Esophagus squamous epithelium (tissue), 5 donors: ENCODE results near the gene COL27A1. TPM values are rescaled to one million over a fixed set of nuclear protein-coding genes. Genes with fewer than 3 reads are reported as not detected.
"Not testable (repeated sequence)": the region's sequence is repeated elsewhere in the genome, so short reads cannot be mapped to it uniquely, and the experiment has no call there.

Experiments
- DNase-seq: peaks from one replicate; lab custom pipeline; 2025; lab: John Stamatoyannopoulos, UW
- H3K27ac ChIP-seq, 4 donors: fragments of 200-600 bp; sonication (generic); one replicate each; pipeline ENCODE4 v1.5.1; 2016 to 2019; ENCODE audit warnings: mild to moderate bottlenecking in 1 of 4
- H3K27me3 ChIP-seq, 4 donors: fragments of 200-600 bp; sonication (generic); 1 replicate in 3 of 4; 2 replicates in 1 of 4; pipeline versions ENCODE4 v1.5.1 to v1.6.0; 2017 to 2021; ENCODE audit warnings: antibody characterized with exemption in 1 of 4
- H3K36me3 ChIP-seq, 3 donors: fragments of 200-600 bp; sonication (generic); one replicate each; pipeline ENCODE4 v1.5.1; 2016 to 2019
- H3K4me1 ChIP-seq, 3 donors: fragments of 200-600 bp; sonication (generic); one replicate each; pipeline ENCODE4 v1.5.1; 2017 to 2019
- H3K4me3 ChIP-seq, 4 donors: fragments of 200-600 bp; sonication (generic); 1 replicate in 3 of 4; 2 replicates in 1 of 4; pipeline ENCODE4 v1.5.1; 2016 to 2019; ENCODE audit warnings: mild to moderate bottlenecking in 2 of 4, moderate library complexity in 1 of 4
- H3K9me3 ChIP-seq, 3 donors: fragments of 200-600 bp; sonication (generic); one replicate each; pipeline ENCODE4 v1.5.1; 2016 to 2019
- POLR2A ChIP-seq, 4 donors: fragments of 450-650 bp; IDR thresholded peaks; one replicate each; pipeline ENCODE4 v1.6.1; 2017; ENCODE audit warnings: antibody characterized with exemption in 4 of 4, mild to moderate bottlenecking in 4 of 4, moderate library complexity in 3 of 4
- WGBS, 2 donors: methylation state at CpG; one replicate each; pipeline ENCODE4 v1.1.5; 2018; 5-methylcytosine and 5-hydroxymethylcytosine counted together
- intact Hi-C: fragments of 100-400 bp; cut with DNase I; formaldehyde crosslinking; loops from one replicate; pipeline ENCODE4 v1.15.0; 2022
- total RNA-seq, 4 donors: library from RNA; depleted of rRNA; stranded (reverse); fragments of >200 nt; gene quantifications; one replicate each; pipeline ENCODE4 v1.1.0, GENCODE V29; 2016
- TF ChIP-seq, protein P1 (sequence below), 6 experiments: fragments of 450-650 bp in 4 of 6; fragments of 200-600 bp in 2 of 6; sonication (generic) in 2 of 6; IDR thresholded peaks; one replicate each; pipeline ENCODE4 v1.5.1; 2016 to 2019; ENCODE audit warnings: antibody characterized with exemption in 6 of 6, mild to moderate bottlenecking in 4 of 6, moderate library complexity in 4 of 6
- donor health status: DM: yes; HTN: yes; CAD: no.

The COL27A1 gene
- total RNA-seq, 4 donors from 2014 or later = 7.5 to 34.0 (median 12.0) TPM

DNA sequence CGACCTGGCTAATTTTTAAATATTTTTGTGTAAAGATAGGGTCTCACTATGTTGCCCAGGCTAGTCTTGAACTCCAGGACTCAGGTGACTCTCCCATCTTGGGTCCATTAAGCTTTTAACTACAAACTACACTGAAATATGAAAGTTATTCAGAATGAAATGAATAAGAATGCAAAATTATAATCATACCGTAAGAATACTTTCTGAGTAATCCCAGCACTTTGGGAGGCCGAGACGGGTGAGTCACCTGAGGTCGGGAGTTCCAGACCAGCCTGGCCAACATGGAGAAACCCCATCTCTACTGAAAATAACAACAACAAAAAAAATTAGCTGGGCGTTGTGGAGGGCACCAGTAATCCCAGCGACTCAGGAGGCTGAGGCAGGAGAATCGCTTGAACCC is 166.4 kb downstream of the COL27A1 start:
- Histone ChIP-seq H3K9me3 (no peaks in the 10 kb centered on the region), H3K4me1 (peaks cover 0 to 2% (median 0%) of the 10 kb centered on the region in 3 donors), H3K27me3 (peaks cover 0 to 37% (median 0%) of the 10 kb centered on the region in 4 donors), H3K36me3 (no peaks in the 10 kb centered on the region), H3K4me3 (no peak overlapping the region), H3K27ac (no peak overlapping the region)
- 61 to 65% methylated on average over 8 of the region's 8 CpGs for WGBS, 2 donors
- no peak for DNase-seq
- TF ChIP-seq, protein P1, sequence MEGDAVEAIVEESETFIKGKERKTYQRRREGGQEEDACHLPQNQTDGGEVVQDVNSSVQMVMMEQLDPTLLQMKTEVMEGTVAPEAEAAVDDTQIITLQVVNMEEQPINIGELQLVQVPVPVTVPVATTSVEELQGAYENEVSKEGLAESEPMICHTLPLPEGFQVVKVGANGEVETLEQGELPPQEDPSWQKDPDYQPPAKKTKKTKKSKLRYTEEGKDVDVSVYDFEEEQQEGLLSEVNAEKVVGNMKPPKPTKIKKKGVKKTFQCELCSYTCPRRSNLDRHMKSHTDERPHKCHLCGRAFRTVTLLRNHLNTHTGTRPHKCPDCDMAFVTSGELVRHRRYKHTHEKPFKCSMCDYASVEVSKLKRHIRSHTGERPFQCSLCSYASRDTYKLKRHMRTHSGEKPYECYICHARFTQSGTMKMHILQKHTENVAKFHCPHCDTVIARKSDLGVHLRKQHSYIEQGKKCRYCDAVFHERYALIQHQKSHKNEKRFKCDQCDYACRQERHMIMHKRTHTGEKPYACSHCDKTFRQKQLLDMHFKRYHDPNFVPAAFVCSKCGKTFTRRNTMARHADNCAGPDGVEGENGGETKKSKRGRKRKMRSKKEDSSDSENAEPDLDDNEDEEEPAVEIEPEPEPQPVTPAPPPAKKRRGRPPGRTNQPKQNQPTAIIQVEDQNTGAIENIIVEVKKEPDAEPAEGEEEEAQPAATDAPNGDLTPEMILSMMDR (IDR thresholded peaks at IDR 0.05) = no peak
- TF ChIP-seq POLR2A (IDR thresholded peaks at IDR 0.05) = no peak
- intact Hi-C loops = no loop called here

- H3K36me3 ChIP-seq, DNase-seq, H3K4me1 ChIP-seq, H3K9me3 ChIP-seq, intact Hi-C loops, H3K4me3 ChIP-seq, H3K27ac ChIP-seq: not testable (repeated sequence)
- peaks cover 0 to 37% (median 0%) of the 10 kb centered on the region in 4 donors for H3K27me3 ChIP-seq
- 67 to 73% methylated on average over 11 of the region's 12 CpGs for WGBS, 2 donors
Observed at GRCh38 chr9:114322160-114322818, 167.0 kb downstream of the COL27A1 start.

DNA sequence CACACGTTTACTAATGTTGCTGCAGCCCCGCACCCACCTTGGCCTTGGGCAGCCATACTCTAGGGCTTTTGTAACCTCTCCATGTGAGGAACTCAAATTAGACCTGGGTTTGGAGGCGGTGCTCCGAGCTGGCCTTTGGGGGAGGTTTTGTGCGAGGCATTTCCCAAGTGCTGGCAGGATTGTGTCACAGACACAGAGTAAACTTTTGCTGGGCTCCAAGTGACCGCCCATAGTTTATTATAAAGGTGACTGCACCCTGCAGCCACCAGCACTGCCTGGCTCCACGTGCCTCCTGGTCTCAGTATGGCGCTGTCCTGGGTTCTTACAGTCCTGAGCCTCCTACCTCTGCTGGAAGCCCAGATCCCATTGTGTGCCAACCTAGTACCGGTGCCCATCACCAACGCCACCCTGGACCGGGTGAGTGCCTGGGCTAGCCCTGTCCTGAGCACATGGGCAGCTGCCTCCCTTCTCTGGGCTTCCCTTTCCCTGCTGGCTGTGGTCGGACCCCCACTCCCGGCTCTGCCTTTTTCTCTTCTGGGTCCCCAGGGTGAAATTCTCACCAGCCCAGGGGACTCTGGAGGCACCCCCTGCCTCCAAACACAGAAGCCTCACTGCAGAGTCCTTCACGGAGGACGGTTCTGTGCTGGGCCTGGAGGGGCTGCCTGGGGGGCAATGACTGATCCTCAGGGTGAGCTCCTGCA is 167.6 kb downstream of the COL27A1 start, which contains the start of gene ORM1:
ORM1 (plus strand) TSS at position 268 of the 701 bp plus-strand sequence; CDS start at position 304, 36 bp downstream.
- DNase-seq, H3K27ac ChIP-seq, H3K9me3 ChIP-seq, H3K4me3 ChIP-seq, H3K4me1 ChIP-seq, intact Hi-C loops, H3K36me3 ChIP-seq: not testable (repeated sequence)
- WGBS, 2 donors = no CpG with 5 or more reads among the region's 15 CpGs
- H3K27me3 ChIP-seq = peaks cover 0 to 42% (median 0%) of the 10 kb centered on the region in 4 donors

DNA sequence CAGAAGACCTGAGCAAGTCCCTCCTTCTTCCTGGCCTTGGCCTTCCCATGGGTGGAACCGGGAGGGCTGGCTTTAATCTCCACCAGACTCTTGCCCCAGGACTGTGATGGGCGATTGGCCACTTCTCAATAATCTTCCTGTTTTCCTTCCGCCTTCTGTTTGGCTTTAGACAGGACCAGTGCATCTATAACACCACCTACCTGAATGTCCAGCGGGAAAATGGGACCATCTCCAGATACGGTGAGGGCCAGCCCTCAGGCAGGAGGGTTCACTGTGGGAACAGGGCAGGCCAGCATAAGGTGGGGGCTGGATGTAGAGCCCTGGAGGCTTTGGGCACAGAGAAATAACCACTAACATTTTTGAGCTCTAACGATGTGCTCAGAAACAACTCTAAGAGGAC is 168.5 kb downstream of the COL27A1 start:
- H3K9me3 ChIP-seq, H3K36me3 ChIP-seq, H3K4me1 ChIP-seq, H3K27ac ChIP-seq, DNase-seq, H3K4me3 ChIP-seq, intact Hi-C loops: not testable (repeated sequence)
- 59 to 60% methylated on average over 3 to 5 of the region's 6 CpGs for WGBS, 2 donors
- peaks cover 0 to 44% (median 0%) of the 10 kb centered on the region in 4 donors for H3K27me3 ChIP-seq

GRCh38 chr9:114324492-114324891 is 169.2 kb downstream of the COL27A1 start:
- Histone ChIP-seq H3K4me1 (no peaks in the 10 kb centered on the region), H3K27me3 (peaks cover 0 to 40% (median 0%) of the 10 kb centered on the region in 4 donors), H3K36me3 (no peaks in the 10 kb centered on the region), H3K27ac (no peak overlapping the region), H3K4me3 (no peak overlapping the region), H3K9me3 (no peaks in the 10 kb centered on the region)
- intact Hi-C loops = no loop called here
- TF ChIP-seq POLR2A (IDR thresholded peaks at IDR 0.05) = no peak
- no peak for DNase-seq
- 89 to 96% methylated on average over 4 to 5 of the region's 8 CpGs for WGBS, 2 donors

DNA sequence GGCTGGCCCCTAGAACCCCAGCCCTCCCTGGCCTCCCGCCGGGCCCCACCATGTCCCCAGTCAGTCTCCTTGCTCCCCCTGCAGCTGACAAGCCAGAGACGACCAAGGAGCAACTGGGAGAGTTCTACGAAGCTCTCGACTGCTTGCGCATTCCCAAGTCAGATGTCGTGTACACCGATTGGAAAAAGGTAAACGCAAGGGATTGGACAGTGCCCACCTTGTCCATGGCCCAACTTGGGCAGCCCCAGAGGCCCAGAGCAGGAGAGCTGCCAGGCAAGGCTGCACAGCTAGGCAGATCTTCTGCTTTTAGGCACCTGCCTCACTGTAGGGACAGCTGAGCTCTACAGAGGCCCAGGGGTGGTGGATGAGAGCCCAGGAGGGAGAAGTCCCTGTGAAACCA is 169.6 kb downstream of the COL27A1 start:
- H3K4me3 ChIP-seq, H3K9me3 ChIP-seq, H3K27ac ChIP-seq, H3K4me1 ChIP-seq, DNase-seq, intact Hi-C loops, H3K36me3 ChIP-seq: not testable (repeated sequence)
- no CpG with 5 or more reads among the region's 9 CpGs for WGBS, 2 donors
- peaks cover 0 to 39% (median 0%) of the 10 kb centered on the region in 4 donors for H3K27me3 ChIP-seq

- H3K36me3 ChIP-seq, DNase-seq, H3K9me3 ChIP-seq, H3K27ac ChIP-seq, H3K4me1 ChIP-seq, H3K4me3 ChIP-seq, intact Hi-C loops: not testable (repeated sequence)
- 83 to 100% methylated on average over 2 of the region's 3 CpGs for WGBS, 2 donors
- H3K27me3 ChIP-seq = peaks cover 0 to 32% (median 0%) of the 10 kb centered on the region in 4 donors
Observed at GRCh38 chr9:114325684-114326254, 170.4 kb downstream of the COL27A1 start.

DNA sequence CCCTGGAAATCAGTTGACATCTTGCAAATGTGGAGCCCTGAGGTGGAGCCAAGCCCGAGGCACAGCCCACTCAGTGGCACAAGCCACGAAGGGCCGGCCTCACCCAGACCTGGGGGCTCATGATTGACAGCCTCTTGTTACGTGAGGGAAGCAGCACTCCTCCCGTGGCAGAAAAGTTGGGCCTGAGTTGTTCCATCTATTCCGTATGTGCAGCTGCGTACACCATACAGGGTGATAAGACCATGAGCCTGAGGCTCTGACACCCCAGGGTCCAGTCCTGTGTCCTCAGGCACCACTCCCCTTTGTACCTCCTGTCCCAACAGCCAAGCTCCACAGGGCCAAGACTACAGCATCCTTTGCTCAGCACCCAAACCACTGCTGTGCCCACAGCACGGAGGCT is 172.4 kb downstream of the COL27A1 start:
- Histone ChIP-seq H3K36me3 (no peaks in the 10 kb centered on the region), H3K4me1 (no peaks in the 10 kb centered on the region), H3K9me3 (no peaks in the 10 kb centered on the region), H3K4me3 (no peak overlapping the region), H3K27me3 (peaks cover 0 to 29% (median 0%) of the 10 kb centered on the region in 4 donors), H3K27ac (no peak overlapping the region)
- intact Hi-C loops = no loop called here
- WGBS, 2 donors = 87 to 88% methylated on average over 4 to 6 of the region's 8 CpGs
- TF ChIP-seq, protein P1 (IDR thresholded peaks at IDR 0.05) = no peak
- TF ChIP-seq POLR2A (IDR thresholded peaks at IDR 0.05) = no peak
- no peak for DNase-seq

DNA sequence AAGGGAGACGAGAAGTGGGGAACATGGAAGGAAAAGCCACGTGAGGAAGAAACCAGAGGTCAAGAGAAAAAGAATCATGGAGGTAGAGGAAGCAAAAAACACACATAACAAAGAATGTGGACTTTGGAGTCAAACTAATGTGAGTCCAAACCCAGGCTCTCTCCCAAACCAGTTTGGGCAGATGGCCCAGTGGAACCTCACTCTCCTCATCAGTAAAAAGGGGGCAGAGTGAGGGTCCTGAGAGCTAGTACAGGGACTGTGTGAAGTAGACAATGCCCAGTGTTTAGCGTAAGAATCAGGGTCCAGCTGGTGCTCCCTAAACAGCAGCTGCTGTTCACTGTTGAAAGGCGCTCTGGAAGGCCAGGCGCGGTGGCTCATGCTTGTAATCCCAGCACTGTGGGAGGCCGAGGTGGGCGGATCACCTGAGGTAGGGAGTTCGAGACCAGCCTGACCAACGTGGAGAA is 173.1 kb downstream of the COL27A1 start:
- H3K4me1 ChIP-seq, H3K9me3 ChIP-seq, H3K36me3 ChIP-seq, DNase-seq, H3K27ac ChIP-seq, H3K4me3 ChIP-seq, intact Hi-C loops: not testable (repeated sequence)
- 67 to 80% methylated on average over 4 to 8 of the region's 10 CpGs for WGBS, 2 donors
- H3K27me3 ChIP-seq = peaks cover 0 to 29% (median 0%) of the 10 kb centered on the region in 4 donors

- H3K4me1 ChIP-seq, intact Hi-C loops, H3K27ac ChIP-seq, H3K4me3 ChIP-seq, DNase-seq, H3K36me3 ChIP-seq, H3K9me3 ChIP-seq: not testable (repeated sequence)
- peaks cover 0 to 27% (median 0%) of the 10 kb centered on the region in 4 donors for H3K27me3 ChIP-seq
- WGBS, 2 donors = 78 to 87% methylated on average over 8 to 9 of the region's 12 CpGs
Observed at GRCh38 chr9:114328937-114329624, 173.7 kb downstream of the COL27A1 start.
